Peyer's patch (tissue), 4 donors: ENCODE measurements around the gene SEBOX.

Experiments used
- POLR2A ChIP-seq, 2 donors: fragments of 450-650 bp; IDR thresholded peaks; one replicate each; pipeline ENCODE4 v1.5.1; 2017; ENCODE audit warnings: antibody characterized with exemption in 2 of 2, mild to moderate bottlenecking in 2 of 2, moderate library complexity in 2 of 2
- TF ChIP-seq, protein P1 (sequence below), 6 experiments: fragments of 450-650 bp in 4 of 6; fragments of 200-600 bp in 2 of 6; sonication (generic) in 1 of 6; IDR thresholded peaks; one replicate each; pipeline ENCODE4 v1.5.1; 2017 to 2019; ENCODE audit warnings: antibody characterized with exemption in 6 of 6, mild to moderate bottlenecking in 3 of 6, moderate library complexity in 1 of 6

DNA sequence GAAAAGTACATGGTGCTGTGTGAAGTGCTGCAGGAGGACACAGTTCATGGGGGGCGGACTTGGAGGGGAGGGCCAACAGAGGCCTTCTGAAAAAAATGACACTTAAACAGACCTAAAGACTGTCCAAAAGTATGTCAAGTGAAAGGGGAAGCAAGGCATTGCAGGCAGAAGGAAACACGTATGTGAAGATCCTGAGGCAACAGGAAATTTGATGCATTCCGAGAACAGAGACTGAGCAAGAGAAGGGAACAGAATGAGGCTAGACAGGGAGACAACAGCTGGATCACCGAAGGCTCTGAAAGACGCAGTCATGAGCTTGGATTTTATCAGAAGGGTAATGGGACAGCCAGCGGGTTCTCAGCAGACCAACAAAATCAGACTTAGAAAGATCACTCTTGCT, 30.8 kb downstream of the SEBOX start:
- TF ChIP-seq, protein P1, sequence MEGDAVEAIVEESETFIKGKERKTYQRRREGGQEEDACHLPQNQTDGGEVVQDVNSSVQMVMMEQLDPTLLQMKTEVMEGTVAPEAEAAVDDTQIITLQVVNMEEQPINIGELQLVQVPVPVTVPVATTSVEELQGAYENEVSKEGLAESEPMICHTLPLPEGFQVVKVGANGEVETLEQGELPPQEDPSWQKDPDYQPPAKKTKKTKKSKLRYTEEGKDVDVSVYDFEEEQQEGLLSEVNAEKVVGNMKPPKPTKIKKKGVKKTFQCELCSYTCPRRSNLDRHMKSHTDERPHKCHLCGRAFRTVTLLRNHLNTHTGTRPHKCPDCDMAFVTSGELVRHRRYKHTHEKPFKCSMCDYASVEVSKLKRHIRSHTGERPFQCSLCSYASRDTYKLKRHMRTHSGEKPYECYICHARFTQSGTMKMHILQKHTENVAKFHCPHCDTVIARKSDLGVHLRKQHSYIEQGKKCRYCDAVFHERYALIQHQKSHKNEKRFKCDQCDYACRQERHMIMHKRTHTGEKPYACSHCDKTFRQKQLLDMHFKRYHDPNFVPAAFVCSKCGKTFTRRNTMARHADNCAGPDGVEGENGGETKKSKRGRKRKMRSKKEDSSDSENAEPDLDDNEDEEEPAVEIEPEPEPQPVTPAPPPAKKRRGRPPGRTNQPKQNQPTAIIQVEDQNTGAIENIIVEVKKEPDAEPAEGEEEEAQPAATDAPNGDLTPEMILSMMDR (IDR thresholded peaks at IDR 0.05): no peak
- TF ChIP-seq POLR2A (IDR thresholded peaks at IDR 0.05): no peak
